ENCODE results near the gene DOK3.

DNA sequence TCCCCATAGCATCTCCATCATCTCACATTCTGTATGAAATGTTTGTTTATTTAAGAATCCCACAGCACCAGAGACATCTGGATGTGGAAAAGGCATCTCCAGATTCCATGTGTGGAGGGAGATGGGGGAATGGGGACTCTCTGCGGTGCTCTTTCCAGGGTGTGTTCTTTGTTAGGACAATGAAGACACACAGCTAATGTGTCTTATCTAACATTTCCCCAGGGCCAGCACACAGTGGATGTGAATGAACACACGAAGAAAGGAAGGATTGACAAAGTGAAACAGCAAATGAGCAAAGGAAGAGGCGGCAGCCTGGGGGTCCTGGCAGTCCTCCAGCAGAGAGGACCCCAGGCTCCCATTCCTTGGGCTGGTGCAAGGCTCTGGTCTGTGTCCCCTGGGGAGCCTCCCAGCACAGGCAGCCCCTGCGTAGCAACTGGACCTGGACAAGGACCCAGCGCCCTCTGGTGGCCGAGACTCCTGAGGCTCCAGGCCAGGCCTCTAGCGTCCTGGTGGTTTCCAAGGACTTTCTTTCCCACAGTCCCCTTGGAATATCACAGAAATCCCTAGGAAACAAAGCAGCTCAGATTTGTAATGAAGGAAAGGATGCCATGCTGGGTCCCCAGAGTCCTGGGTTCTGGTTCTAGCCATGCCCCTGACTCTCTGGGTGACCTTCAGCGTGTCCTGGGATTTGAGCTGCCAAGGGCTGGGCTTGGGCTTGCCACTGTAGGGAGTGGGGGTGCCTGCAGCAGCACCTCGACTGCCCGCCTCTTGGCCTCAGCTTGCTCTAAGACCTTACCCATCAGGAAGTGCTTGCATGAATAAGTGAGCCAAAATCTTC is 8.7 kb downstream of the DOK3 start:
- TF ChIP-seq, protein P1, sequence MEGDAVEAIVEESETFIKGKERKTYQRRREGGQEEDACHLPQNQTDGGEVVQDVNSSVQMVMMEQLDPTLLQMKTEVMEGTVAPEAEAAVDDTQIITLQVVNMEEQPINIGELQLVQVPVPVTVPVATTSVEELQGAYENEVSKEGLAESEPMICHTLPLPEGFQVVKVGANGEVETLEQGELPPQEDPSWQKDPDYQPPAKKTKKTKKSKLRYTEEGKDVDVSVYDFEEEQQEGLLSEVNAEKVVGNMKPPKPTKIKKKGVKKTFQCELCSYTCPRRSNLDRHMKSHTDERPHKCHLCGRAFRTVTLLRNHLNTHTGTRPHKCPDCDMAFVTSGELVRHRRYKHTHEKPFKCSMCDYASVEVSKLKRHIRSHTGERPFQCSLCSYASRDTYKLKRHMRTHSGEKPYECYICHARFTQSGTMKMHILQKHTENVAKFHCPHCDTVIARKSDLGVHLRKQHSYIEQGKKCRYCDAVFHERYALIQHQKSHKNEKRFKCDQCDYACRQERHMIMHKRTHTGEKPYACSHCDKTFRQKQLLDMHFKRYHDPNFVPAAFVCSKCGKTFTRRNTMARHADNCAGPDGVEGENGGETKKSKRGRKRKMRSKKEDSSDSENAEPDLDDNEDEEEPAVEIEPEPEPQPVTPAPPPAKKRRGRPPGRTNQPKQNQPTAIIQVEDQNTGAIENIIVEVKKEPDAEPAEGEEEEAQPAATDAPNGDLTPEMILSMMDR (IDR thresholded peaks at IDR 0.05; ENCODE audit: borderline replicate concordance, extremely low read depth, low read length, poor library complexity, severe bottlenecking), result peak; percentile 96
- no peak for TF ChIP-seq EZH2 (IDR thresholded peaks at IDR 0.05; ENCODE audit: borderline replicate concordance, low read depth, low read length, severe bottlenecking)

Data from DND-41 (cell line).